ENCODE measurements around the gene CNNM4.
"Not testable (repeated sequence)": the region's sequence is repeated elsewhere in the genome, so short reads cannot be mapped to it uniquely, and the experiment has no call there.

Gene CNNM4

DNA sequence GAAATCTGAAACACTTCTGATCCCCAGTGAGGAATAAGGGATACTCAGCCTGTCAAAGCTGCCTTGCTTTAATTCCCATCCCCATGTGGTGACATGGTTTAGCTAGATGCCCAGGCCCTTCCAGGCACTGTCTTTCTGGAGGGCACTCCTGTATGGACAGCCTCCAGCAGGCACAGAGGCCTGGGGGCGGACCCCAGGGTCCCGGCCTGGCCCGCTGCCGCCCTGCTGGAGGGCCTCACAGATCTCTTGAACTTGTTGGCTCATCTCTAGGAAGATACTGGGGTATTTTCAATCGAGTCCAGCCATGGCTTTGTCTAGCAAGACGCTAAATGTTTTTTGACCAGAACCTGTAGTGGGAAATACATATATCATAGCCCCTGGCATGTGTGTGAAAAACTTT is 34.4 kb downstream of the CNNM4 start:
- no peak for DNase-seq

DNA sequence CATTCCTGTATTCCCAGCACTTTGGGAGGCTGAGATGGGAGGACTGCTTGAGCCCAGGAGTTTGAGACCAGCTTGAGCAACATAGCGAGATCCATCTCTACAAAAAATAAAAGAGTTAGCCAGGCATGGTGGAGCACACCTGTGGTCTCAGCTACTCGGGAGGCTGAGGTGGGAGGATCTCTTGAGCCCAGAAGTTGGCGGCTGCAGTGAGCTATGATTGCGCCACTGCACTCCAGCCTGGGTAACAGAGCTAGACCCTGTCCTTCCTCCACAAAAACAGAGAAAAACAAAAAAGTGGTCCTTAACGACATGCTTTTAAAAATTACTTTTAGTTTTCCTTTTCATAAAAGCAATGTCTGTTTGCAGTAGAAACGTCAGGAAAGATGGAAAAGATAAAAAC is 35.8 kb downstream of the CNNM4 start:
- DNase-seq: not testable (repeated sequence)

DNA sequence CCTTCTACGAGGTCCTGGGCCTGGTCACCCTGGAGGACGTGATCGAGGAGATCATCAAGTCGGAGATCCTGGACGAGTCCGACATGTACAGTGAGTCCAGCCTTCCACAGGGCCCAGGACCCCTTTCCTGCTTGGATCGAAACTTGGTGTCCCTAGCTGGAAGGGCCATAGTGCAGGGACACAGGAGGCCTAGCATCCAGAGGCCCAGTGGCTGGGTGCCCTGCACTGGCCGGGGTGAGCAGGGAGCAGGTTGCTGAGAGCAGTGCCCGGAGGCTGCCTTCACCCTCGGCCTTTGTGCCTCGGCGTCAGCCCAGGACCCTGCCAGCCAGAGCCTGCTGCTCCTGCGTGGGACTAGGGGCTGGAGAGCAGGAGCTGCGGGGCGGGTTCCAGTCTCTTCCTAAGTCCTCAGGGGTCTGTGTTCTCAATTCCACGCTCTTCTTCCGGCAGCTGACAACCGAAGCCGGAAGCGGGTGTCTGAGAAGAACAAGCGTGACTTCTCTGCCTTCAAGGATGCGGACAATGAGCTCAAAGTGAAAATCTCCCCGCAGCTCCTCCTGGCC is 36.4 kb downstream of the CNNM4 start:
- no peak for DNase-seq

DNA sequence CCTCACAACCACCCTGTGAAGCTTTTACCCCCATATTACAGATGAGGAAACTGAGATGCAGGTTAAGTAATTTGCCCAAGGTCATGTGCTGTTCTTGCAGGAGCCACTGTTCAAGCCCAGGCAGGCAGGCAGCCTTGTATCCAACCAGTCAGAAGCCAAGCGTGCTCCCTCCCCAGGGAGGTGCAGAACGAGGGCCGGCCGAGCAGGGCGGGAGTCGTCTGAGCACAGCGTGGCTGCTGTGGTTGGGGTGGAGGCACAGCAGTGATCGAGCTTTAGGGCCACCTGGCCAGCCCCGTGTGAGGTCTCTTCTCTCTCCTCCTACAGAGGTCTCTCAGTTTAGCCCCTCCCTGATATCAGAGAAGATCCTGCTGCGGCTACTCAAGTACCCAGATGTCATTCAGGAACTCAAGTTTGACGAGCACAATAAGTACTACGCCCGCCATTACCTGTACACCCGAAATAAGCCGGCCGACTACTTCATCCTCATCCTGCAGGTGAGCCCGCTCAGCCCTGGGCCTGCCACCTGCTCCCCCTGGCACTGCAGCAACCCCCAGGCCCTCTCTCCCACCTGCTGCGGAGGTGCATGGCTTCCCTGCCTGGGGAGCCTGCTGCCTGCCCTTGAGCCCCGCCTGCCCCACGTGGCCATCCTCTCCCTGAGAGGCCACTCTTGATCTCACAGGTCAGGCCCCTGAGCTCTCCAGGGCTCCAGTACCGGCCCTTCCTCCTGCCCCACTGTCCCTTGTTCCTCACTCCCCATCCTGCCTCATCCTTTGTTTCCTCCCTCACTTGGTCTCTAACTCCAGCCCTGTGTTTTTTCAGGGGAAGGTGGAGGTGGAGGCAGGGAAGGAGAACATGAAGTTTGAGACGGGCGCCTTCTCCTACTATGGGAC is 38.3 kb downstream of the CNNM4 start:
- no peak for DNase-seq

DNA sequence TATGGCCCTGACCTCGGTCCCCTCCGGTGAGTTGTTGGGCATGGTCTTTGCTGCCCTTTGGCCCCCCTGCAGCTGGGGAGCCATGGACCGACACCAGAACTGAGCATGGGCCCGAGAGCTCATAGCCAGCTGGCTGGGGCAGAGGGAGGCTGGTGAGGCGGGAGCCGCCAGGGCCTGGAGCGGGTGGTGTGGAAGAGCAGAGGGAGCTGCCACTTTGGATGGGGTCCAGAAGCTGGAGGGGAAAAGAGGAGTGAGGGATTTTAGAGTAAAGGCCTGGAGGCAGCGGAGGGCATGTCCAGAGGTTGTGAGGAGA is 38.9 kb downstream of the CNNM4 start:
- DNase-seq: no peak

DNA sequence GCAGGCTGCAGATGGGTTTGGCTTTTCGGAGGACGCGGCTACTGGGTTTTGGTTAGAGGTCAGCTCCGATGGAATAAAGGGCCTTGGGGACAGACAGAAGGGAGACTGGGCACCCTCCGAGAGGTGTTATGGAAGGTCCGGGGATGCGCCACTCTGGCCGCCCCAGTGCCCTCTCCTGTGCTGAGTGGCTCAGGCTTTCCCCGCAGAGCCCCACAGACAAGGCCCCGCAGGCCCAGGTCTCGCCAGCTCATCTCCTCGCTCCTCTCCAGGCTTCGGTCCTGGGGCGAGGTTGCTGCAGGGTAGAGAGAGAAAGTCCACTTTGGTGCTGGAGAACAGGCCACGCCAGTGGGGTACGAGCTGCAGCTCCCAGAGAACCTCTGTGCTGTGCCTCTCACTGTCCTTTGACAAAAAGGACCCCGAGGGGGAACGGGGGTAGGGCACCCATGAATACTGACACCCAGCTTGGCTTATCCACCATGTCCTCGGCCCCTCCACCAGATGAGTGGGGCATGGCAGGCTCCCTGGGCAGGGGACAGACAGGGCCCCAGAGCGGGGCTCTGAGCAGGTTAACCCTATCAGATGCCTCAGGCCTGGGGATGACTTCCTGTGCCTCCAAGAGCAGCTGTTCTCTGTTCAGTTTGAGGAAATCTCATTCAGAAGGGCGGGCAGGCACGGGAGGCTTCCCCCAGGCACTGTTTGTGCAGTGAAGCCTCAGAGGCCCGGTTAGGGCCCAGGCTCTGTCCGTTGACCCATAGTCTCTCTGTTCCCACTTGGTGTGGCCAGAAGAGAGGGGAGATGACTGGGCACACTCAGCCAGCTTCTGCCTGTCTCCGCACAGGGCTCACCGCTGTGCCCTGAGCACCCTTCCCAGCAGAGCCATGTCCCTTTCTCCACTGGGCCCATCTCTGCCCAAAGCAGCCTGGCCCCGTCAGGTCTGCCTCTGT is 39.6 kb downstream of the CNNM4 start:
- DNase-seq: no peak

DNA sequence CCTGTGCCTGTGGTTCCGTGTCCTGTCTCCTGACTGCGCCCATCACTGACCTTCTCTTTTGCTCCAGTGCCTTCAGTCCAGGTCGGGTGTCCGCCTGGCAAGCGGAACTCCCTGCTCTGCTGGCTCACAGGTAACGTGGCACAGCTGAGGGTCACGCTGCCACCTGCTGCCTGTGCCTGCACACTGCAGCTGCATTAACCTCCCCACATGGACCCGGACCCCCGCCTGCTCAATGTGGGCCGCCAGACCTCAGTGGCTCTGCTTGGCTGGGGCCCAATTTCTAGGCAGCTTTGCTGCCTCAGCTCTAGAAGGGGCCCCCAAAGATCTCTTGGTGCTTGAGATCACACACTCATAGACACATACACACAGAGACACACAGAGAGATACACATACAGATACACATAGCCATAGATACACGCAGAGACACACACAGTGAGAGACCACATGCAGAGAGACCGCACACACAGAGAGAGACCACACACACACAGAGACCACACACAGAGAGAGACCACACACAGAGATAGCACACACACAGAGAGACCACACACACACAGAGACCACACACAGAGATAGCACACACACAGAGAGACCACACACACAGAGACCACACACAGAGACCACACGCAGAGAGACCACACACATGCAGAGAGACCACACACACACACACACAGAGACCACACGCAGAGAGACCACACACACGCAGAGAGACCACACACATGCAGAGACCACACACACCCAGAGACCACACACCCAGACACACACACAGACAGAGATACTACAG is 40.5 kb downstream of the CNNM4 start:
- DNase-seq: no peak

DNA sequence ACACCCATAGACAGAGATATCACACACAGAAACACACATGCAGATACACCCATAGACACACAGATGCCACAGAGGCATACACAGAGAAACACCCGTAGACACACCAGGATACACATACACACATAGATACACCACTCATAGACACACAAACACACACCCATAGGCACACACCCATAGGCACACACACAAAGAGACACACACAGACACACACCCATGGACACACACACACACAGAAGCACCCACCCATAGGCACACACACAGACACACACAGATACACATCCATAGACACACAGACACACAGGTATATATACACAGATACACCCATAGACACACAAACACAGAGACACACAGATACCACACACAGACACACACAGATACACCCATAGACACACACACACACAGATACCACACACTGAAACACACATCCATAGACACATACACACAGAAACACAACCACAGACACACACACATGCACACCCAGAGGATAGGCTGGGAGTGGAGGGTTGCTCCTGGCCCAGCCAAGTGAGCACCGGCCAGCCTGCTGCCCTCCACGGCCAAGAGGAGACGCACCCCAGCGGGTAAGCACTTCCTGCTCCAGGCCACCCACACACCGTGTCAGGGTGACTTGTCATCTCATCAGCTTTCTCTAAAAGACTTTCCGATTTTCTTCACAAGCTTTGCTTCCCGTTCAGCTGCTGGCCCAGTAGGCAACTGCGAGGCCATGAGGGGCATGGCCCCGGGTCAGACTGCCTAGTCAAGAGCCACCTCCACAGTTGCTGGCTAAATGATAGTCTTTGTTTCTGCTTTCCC is 41.3 kb downstream of the CNNM4 start:
- DNase-seq: no peak

DNA sequence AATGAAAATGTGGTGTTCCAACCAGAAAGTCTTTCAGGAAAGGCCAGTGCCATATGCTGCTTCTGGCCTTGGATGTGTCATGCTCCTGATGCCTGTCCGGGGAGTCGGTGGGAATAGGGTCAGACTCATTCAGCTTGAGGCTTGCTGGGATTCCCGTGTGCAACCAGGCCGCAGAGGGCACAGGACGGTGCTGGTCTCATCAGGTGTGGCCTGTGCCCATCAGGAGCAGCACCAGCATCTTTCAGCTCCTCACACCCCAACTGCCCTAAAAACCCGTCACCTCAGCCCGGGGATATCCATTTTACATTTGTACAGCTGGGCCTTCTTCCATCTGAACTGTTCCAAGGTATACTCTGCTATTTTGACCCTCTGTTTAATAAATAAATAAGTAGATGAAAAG is 42.0 kb downstream of the CNNM4 start:
- no peak for DNase-seq

DNA sequence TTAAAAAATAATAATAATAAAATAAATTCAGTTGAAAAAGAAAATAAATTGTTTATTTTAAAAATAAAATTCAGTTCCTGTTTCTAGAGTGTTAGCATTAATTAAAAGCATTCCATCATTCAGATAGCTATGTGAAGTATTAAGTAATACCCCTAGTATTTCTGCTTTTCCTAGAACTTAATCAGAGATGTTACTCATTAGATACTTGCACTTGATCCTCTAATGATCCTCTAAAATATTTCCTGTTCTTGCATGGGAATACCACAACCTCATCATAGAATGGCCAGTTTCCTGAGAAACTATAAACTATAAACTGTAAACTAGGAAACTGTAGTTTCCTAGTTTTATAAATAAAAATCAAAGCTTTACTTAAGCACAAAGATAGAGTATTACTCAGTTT is 44.3 kb downstream of the CNNM4 start:
- DNase-seq: no peak

DNA sequence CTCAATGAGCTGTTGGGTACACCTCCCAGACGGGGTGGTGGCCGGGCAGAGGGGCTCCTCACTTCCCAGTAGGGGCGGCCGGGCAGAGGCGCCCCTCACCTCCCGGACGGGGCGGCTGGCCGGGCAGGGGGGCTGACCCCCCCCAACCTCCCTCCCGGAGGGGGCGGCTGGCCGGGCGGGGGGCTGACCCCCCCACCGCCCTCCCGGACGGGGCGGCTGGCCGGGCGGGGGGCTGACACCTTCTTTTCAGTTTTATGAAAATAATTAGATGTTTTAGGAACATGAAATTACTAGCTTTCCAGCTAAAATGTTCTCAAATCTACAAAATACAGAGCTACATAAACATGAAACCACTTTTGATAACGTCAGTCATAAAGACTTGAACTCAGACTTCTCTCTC is 45.2 kb downstream of the CNNM4 start:
- DNase-seq: not testable (repeated sequence)

DNA sequence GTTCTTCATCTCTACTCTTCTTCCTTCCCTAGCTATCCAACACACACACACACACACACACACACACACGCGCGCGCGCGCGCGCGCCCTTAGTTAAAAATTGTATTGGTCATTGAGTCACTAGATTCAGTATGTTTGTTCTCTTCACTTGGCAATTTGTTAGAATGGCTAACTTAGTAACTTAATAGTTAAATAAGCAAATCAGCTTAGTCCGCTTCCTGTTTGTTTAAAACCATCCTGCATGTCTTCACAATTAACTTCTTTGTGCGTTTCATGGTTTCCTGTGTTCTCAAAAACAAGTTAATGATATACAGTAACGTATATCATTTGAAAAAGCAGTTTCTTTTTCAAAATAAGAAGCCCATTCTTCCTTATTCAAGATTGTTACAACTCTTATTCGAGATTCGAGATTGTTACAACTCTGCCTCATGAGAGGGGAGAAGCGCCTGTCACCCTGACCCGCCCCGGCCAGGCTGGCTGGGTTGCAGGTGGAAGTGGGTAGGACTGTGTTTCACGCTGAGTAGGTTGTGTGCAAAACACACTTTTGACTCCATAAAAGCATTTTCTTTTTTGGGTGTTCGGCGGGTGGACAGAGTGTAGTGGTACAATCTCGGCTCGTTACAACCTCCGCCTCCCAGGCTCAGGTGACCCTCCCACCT is 45.9 kb downstream of the CNNM4 start:
- DNase-seq: no peak

DNA sequence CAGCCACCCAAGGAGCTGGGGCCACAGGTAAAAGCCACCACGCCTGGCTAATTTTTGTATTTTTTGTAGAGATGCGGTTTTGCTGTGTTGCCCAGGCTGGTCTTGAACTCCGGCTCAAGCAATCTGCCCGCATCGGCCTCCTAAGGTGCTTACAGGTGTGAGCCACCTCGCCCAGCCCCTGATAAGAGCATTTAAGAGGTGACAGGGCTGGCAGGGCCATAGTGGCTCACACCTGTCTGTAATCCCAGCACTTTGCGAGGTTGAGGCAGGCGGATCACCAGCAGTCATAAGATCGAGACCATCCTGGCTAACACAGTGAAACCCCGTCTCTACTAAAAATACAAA is 46.4 kb downstream of the CNNM4 start:
- no peak for DNase-seq

DNA sequence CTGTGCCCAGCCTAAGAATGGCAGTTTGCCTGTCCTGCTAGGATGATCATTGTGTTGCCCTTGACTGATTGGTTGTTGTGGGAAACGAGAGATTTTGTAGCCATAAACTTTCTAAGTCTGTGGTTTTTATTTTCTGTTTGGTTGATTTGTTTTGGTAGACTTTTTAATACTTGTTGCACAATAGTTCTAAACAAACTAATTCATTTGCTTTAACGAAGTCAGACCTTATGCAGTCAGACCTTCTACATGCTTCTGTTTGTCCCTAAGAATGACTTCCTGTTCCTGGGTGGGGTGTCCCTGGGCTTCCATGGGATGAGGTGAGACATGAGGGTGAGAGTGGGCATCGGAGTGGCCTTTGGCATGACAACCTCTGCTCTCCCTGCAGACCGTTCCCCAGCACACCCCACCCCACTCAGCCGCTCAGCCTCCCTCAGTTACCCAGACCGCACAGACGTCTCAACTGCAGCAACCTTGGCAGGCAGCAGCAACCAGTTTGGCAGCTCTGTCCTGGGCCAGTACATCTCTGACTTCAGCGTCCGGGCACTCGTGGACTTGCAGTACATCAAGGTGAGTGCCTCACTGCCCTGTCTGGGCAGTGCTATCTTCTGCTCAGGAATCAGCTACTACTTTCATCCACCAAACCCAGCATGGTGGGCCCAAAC is 47.6 kb downstream of the CNNM4 start:
- DNase-seq: no peak

DNA sequence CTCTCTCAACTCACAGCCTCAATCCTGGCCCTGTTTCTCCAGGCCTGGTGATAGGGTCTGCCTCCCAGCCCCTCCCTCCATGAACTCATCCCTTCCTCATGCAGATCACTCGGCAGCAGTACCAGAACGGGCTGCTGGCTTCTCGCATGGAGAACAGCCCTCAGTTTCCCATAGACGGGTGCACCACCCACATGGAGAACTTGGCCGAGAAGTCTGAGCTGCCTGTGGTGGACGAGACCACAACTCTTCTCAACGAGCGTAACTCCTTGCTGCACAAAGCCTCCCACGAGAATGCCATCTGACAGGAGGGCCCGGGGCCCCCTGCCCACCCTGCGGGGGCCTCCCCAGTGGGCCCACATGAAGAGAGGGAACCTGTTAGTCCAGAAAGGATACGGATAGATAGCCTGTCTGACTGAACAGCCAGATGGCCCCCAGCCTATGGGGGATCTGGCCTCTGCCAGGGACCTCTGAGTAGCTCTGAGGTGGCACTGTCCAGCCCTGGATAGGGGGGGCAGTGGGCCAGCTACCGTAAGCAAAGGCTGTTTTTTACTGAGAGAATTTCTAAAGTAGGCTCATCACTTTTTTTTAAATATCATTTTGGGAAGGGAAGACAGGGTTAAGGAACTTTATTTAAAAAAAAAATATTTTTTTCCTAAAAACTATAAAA is 48.6 kb downstream of the CNNM4 start:
- no peak for DNase-seq

DNA sequence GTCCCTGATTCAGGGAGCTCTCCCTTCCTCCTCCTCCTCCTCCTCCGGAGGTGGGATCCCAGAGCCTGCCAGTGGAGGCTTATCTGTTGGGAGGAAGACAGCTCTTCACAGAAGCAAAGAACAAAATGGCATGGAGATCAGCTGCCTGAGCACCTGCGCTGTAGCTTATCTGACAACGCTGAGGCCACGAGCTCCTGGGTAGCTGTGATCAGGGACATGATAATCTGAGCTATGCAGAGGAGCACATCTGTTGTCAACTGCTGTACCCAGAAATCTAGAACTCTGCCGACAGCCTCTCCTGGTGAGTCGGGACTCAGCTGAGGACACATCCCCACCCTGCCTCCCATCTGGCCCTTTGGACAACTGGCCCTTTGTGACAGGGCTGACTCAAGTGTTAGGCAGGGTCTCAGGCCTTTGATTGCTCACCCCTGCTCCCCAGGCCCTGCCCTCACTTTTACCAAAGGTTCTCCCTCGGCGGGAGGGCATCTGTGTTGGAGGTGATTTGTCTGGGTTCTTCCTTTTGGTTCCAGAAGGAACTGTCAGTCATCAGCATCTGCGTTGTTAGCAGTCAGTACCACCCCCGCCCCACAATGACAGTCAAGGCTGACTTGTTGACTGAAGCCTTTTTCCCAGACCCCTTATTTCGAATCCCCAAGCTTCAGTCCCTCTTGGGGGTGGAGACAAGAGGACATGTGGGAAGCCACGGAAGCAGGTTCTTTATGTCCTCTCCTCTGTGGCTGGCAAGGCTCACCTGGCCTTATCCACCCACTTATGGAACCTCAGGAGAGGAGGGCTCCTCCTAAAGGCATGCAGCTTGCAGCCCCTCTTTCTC is 49.5 kb downstream of the CNNM4 start:
- no peak for DNase-seq

DNA sequence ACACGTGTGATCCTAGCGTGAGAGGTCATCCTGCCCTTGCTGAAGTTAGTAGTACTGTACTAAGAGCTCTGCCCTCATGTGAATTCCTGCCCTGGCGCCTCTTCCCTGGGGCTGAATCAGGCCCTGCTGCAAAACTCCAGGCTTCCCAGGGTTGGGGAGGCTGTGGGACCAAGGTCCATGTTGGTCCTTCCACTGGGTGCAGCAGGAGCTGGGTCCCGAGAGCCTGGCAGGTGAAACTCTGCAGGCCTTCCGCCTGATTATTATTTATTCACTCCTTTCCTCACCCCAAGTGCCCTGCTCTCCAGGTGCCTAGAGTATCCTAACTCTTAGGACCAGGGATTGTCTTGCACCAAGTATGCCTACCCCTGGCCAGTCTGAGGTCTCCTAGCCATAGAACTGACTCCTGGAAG is 50.1 kb downstream of the CNNM4 start:
- no peak for DNase-seq

DNA sequence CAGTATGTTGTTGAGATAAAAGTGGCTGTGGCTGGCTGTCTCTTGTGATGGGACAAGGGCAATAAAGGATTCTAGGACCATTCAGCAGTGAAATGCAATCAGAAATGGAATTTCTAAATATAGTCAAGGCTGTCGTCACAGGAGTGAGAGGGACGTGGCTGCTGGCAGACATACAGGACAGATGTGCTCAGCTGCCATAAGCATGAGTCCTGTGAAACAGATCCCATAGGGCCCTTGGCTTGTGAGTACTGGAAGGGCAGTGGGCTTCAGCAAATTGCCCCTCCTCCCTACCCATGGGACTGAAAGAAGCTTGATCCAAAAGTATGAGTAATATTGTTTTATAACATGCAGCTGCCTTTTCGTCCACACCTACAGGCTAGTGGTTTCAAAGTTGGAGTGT is 51.2 kb downstream of the CNNM4 start:
- DNase-seq: no peak

DNA sequence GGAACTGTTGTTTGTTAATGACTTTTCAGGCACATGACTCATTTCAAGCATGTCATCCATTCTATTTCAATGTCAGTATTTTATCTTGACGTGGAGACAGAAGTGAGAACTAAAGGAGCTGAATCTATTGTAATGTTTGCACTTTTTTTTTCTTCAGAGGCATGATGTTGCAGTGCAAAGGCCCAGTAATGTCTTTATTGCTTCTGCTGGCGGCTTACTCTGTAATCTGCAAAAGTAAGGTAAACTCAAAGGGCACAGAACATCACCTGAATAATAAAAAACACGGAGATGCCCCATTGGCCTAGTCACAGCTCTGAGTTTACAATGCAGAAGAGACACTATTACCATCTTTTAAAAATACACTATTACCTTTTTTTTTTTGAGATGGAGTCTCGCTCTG is 53.0 kb downstream of the CNNM4 start:
- no peak for DNase-seq

Measured in NCI-H2081 treated with DMSO at 0.1 percent for 48 hours (cell line).